ENCODE measurements around the gene SGMS1. TPM values are rescaled to one million over a fixed set of nuclear protein-coding genes. Genes with fewer than 3 reads are reported as not detected.
"Not testable (repeated sequence)": the region's sequence is repeated elsewhere in the genome, so short reads cannot be mapped to it uniquely, and the experiment has no call there.

The SGMS1 gene
- total and polyA plus RNA-seq, 2 donors (not counting 1 experiment from before 2014, with no cell fraction given) = 10.0 to 43.5 TPM

GRCh38 chr10:50364730-50365129, 259.0 kb downstream of the SGMS1 start:
- Mint-ChIP-seq H3K4me3 (peak overlapping the region; percentile 24), H3K4me1 (peaks cover 49% of the 10 kb centered on the region), H3K27ac (peak overlapping the region; percentile 76), H3K9me3 (ENCODE audit: insufficient read depth) (peaks cover 12% of the 10 kb centered on the region)
- peaks cover 35% of the 10 kb centered on the region for H3K79me2 ChIP-seq (ENCODE audit: control insufficient read depth, insufficient read depth, low read length)
- intact Hi-C loops (cut with micrococcal nuclease) = loop anchor here (10.0 kb wide), 2 partner anchors 50 to 90 kb away; no protein-coding TSS in a partner anchor
- H3K9ac ChIP-seq (ENCODE audit: low read length); H3K27me3 ChIP-seq (replicated peaks in 1 of 4; ENCODE audit: control extremely low read depth in 1 of 4, control insufficient read depth in 3 of 4, insufficient read depth in 4 of 4, low read length in 3 of 4); H2AFZ ChIP-seq (ENCODE audit: insufficient read depth, low read depth, low read length, poor library complexity, severe bottlenecking); POLR2A ChIA-PET; H4K20me1 ChIP-seq (ENCODE audit: control insufficient read depth, insufficient read depth, low read length, poor library complexity, severe bottlenecking); H3K36me3 ChIP-seq (replicated peaks in 1 of 2; ENCODE audit: control extremely low read depth in 1 of 2, control insufficient read depth in 1 of 2, extremely low read depth in 1 of 2, insufficient read depth in 2 of 2, low read length in 1 of 2); H3K27me3 Mint-ChIP-seq; CTCF ChIA-PET; DNase-seq; ATAC-seq (ENCODE audit: low read depth); H3K27ac ChIP-seq (ENCODE audit: low read length in 2 of 2); H3K4me2 ChIP-seq (replicated peaks; ENCODE audit: low read depth, low read length, poor library complexity, severe bottlenecking); H3K4me3 ChIP-seq (ENCODE audit: control extremely low read depth in 1 of 5, extremely low read depth in 1 of 5, insufficient read depth in 1 of 5, low read depth in 2 of 5, low read length in 4 of 5): not testable (repeated sequence)
- WGBS (ENCODE audit: insufficient coverage) = 78% methylated on average over 2 of the region's 3 CpGs
- H3K4me1 ChIP-seq (ENCODE audit: control insufficient read depth in 2 of 2, insufficient read depth in 2 of 2, low read length in 2 of 2) = peaks cover 38 to 43% of the 10 kb centered on the region in 2 donors
- peaks cover 5 to 22% (median 13%) of the 10 kb centered on the region in 3 donors for H3K9me3 ChIP-seq (ENCODE audit: control extremely low read depth in 1 of 3, control insufficient read depth in 2 of 3, insufficient read depth in 1 of 3, low read length in 2 of 3)

DNA sequence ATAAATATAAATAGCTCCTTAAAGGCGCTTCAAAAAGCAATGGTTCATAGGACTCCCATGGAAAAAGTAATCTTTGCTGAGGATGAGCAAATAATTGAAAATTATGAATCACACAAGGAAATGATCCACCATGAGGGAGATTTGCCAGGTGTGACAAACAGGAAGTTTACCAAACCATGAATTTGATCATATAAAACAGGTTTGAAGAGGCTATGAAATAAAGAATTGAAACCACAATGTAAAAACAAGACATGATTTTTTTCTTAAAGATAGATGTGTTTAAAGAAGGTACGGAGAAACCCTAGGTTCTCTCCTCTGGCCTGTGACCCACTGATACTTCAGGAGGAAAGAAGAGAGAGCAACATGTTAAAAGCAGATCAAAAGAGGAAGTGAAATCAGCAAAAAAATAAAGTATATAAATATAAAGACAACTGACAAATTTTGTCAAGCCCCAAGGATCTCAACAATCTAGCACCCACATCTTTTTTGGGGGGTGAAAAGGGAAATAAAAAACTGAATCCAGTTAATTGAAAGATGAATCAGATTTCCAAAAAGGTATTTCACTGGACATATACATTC, 261.1 kb downstream of the SGMS1 start:
- H4K20me1 ChIP-seq (ENCODE audit: control insufficient read depth, insufficient read depth, low read length, poor library complexity, severe bottlenecking) = no peaks in the 10 kb centered on the region
- peaks cover 35% of the 10 kb centered on the region for H3K79me2 ChIP-seq (ENCODE audit: control insufficient read depth, insufficient read depth, low read length)
- peak overlapping the region; percentile 29 for H3K9ac ChIP-seq (ENCODE audit: low read length)

More for the DNA sequence above, 261.1 kb downstream of the SGMS1 start:
- intact Hi-C loops (cut with micrococcal nuclease) = loop anchor here (1.0 to 10.0 kb wide), 4 partner anchors 48 to 262 kb away; no protein-coding TSS in a partner anchor
- Histone ChIP-seq H3K4me3 (ENCODE audit: control extremely low read depth in 1 of 5, extremely low read depth in 1 of 5, insufficient read depth in 1 of 5, low read depth in 2 of 5, low read length in 4 of 5) (peak overlapping the region in 1 of 5 experiments; percentile 40), H3K27ac (ENCODE audit: low read length in 2 of 2) (peak overlapping the region; percentile 84 to 95), H2AFZ (ENCODE audit: insufficient read depth, low read depth, low read length, poor library complexity, severe bottlenecking) (no peak overlapping the region), H3K9me3 (ENCODE audit: control extremely low read depth in 1 of 3, control insufficient read depth in 2 of 3, insufficient read depth in 1 of 3, low read length in 2 of 3) (peaks cover 5 to 22% (median 13%) of the 10 kb centered on the region in 3 donors), H3K4me2 (replicated peaks; ENCODE audit: low read depth, low read length, poor library complexity, severe bottlenecking) (peak overlapping the region; percentile 63), H3K27me3 (replicated peaks in 1 of 4; ENCODE audit: control extremely low read depth in 1 of 4, control insufficient read depth in 3 of 4, insufficient read depth in 4 of 4, low read length in 3 of 4) (no peaks in the 10 kb centered on the region), H3K4me1 (ENCODE audit: control insufficient read depth in 2 of 2, insufficient read depth in 2 of 2, low read length in 2 of 2) (peaks cover 43 to 44% of the 10 kb centered on the region in 2 donors), H3K36me3 (replicated peaks in 1 of 2; ENCODE audit: control extremely low read depth in 1 of 2, control insufficient read depth in 1 of 2, extremely low read depth in 1 of 2, insufficient read depth in 2 of 2, low read length in 1 of 2) (peaks cover 0 to 4% of the 10 kb centered on the region in 2 experiments)
- H3K4me1 Mint-ChIP-seq = peaks cover 57% of the 10 kb centered on the region
- POLR2A ChIA-PET = no interaction called here
- ATAC-seq (ENCODE audit: low read depth) (peak; percentile 93), DNase-seq (peak; percentile 85)
- peaks cover 12% of the 10 kb centered on the region for H3K9me3 Mint-ChIP-seq (ENCODE audit: insufficient read depth)
- H3K4me3 Mint-ChIP-seq = peak overlapping the region; percentile 6
- H3K27me3 Mint-ChIP-seq = no peaks in the 10 kb centered on the region
- peak overlapping the region; percentile 89 for H3K27ac Mint-ChIP-seq
- no CpG with 5 or more reads among the region's 2 CpGs for WGBS (ENCODE audit: insufficient coverage)
- CTCF ChIA-PET = no interaction called here
- no peak for TF ChIP-seq EZH2 (IDR thresholded peaks at IDR 0.05; ENCODE audit: borderline replicate concordance, insufficient read depth, low read depth, low read length, poor library complexity, severe bottlenecking)
- TF ChIP-seq, protein P1, sequence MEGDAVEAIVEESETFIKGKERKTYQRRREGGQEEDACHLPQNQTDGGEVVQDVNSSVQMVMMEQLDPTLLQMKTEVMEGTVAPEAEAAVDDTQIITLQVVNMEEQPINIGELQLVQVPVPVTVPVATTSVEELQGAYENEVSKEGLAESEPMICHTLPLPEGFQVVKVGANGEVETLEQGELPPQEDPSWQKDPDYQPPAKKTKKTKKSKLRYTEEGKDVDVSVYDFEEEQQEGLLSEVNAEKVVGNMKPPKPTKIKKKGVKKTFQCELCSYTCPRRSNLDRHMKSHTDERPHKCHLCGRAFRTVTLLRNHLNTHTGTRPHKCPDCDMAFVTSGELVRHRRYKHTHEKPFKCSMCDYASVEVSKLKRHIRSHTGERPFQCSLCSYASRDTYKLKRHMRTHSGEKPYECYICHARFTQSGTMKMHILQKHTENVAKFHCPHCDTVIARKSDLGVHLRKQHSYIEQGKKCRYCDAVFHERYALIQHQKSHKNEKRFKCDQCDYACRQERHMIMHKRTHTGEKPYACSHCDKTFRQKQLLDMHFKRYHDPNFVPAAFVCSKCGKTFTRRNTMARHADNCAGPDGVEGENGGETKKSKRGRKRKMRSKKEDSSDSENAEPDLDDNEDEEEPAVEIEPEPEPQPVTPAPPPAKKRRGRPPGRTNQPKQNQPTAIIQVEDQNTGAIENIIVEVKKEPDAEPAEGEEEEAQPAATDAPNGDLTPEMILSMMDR (IDR thresholded peaks at IDR 0.05) = no peak
